Activated CD4-positive, alpha-beta T cell treated with anti-CD3 and anti-CD28 coated beads, Interleukin-2, Interleukin-4, amounts not matched to agents 100 ng/mL and 50 ng/mL, durations not matched to agents 16 hours and 8 hours (primary cell): Measurements from ENCODE around the gene RNF149.

ENCODE experiments used
- DNase-seq: peaks from one replicate; pipeline ENCODE4 v3.0.0-alpha.2; 2020; ENCODE audit warnings: low spot score

The RNF149 gene

DNA sequence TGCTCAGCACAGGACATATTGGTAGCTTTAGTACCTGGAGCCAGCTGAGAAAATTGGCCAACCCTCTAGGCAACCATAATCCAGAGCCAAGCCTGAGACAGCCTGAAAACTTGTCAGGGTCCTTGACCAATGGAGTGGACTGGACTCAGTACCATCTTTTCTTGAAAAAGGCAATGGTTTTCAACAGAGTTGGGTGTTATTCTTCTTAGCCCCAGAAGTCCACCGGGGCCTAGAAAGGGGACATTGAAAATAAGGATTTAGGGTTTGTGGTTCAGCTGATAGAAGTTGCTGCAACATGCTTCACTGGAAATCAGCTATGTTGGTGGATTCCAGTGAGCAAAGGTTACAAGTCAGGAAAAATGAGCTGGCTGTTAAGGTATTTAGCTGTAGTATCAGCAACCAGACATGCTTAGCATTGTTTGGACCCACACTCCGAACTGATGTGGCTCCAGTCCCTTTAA is 77.9 kb downstream of the RNF149 start:
- no peak for DNase-seq
